Epithelial cell of proximal tubule (primary cell): ENCODE results near the gene RHOBTB1. TPM values are rescaled to one million over a fixed set of nuclear protein-coding genes. Genes with fewer than 3 reads are reported as not detected.

Experiments used
- DNase-seq: peaks from one replicate; pipeline ENCODE4 v3.0.0-alpha.2; 2011; ENCODE audit warnings: low read depth
- H3K4me3 ChIP-seq: 2 replicates; pipeline ENCODE4 v1.5.1; 2011; ENCODE audit warnings: low read depth, mild to moderate bottlenecking, low read length
- CTCF ChIP-seq: conservative IDR thresholded peaks from 2 replicates; pipeline ENCODE4 v1.5.1; 2012; ENCODE audit warnings: low read depth, mild to moderate bottlenecking, low read length
- total RNA-seq: library from RNA; depleted of rRNA; stranded (reverse); fragments of >200 nt; gene quantifications from 2 replicates; pipeline ENCODE4 v1.2.3, GENCODE V29; 2015

RHOBTB1 gene
- 17.0 and 22.2 TPM in 2 replicates for total RNA-seq

GRCh38 chr10:60944058-60944909 is at the start of gene RHOBTB1:
Gene RHOBTB1, minus strand, starts transcription at chr10:60944185. Its CDS starts 32,643 bp downstream, at chr10:60911542.
- DNase-seq = no peak
- peak within 1 kb of the TSS; percentile 81 for H3K4me3 ChIP-seq
- TF ChIP-seq CTCF = no peak

GRCh38 chr10:60992636-60993035 is 48.7 kb upstream of the RHOBTB1 start:
- no peak for TF ChIP-seq CTCF
- no peak overlapping the region for H3K4me3 ChIP-seq
- DNase-seq = no peak

GRCh38 chr10:60990663-60991062 is 46.7 kb upstream of the RHOBTB1 start:
- no peak for DNase-seq
- no peak for TF ChIP-seq CTCF
- H3K4me3 ChIP-seq = no peak overlapping the region

- DNase-seq = no peak
- no peak overlapping the region for H3K4me3 ChIP-seq
- TF ChIP-seq CTCF = no peak
Measured at GRCh38 chr10:60989400-60989876, 45.5 kb upstream of the RHOBTB1 start.

- no peak overlapping the region for H3K4me3 ChIP-seq
- no peak for DNase-seq
- TF ChIP-seq CTCF = no peak
Measured at GRCh38 chr10:60986791-60987190, 42.8 kb upstream of the RHOBTB1 start.

GRCh38 chr10:60985951-60986350 is 42.0 kb upstream of the RHOBTB1 start:
- H3K4me3 ChIP-seq = no peak overlapping the region
- no peak for TF ChIP-seq CTCF
- no peak for DNase-seq

- no peak overlapping the region for H3K4me3 ChIP-seq
Measured at GRCh38 chr10:60980997-60981396, 37.0 kb upstream of the RHOBTB1 start.

More at GRCh38 chr10:60980997-60981396, 37.0 kb upstream of the RHOBTB1 start:
- no peak for TF ChIP-seq CTCF
- no peak for DNase-seq
